ENCODE measurements around the gene ZNF462.

The ZNF462 gene

GRCh38 chr9:106929471-106930177, 66.7 kb downstream of the ZNF462 start:
- DNase-seq: peak; percentile 73

- no peak for DNase-seq
Observed at GRCh38 chr9:106930477-106930876, 67.5 kb downstream of the ZNF462 start.

GRCh38 chr9:106931466-106931865, 68.5 kb downstream of the ZNF462 start:
- DNase-seq: no peak

GRCh38 chr9:106932178-106932577, 69.2 kb downstream of the ZNF462 start:
- no peak for DNase-seq

- DNase-seq: no peak
Observed at GRCh38 chr9:106932675-106933074, 69.7 kb downstream of the ZNF462 start.

- no peak for DNase-seq
Observed at GRCh38 chr9:106933470-106933869, 70.5 kb downstream of the ZNF462 start.

GRCh38 chr9:106934442-106935238, 71.7 kb downstream of the ZNF462 start:
- no peak for DNase-seq

GRCh38 chr9:106936680-106937079, 73.7 kb downstream of the ZNF462 start:
- DNase-seq: no peak

GRCh38 chr9:106941916-106942315, 79.0 kb downstream of the ZNF462 start:
- DNase-seq: no peak

- peak; percentile 90 for DNase-seq
Observed at GRCh38 chr9:106945727-106946660, 83.0 kb downstream of the ZNF462 start.

- peak; percentile 24 for DNase-seq
Observed at GRCh38 chr9:106947106-106947900, 84.3 kb downstream of the ZNF462 start.

- peak; percentile 19 for DNase-seq
Observed at GRCh38 chr9:106953174-106953573, 90.2 kb downstream of the ZNF462 start.

- no peak for DNase-seq
Observed at GRCh38 chr9:106954558-106954957, 91.6 kb downstream of the ZNF462 start.

- no peak for DNase-seq
Observed at GRCh38 chr9:106954974-106955850, 92.2 kb downstream of the ZNF462 start.

GRCh38 chr9:106956971-106957370, 94.0 kb downstream of the ZNF462 start:
- DNase-seq: peak; percentile 82

GRCh38 chr9:106958955-106959657, 96.1 kb downstream of the ZNF462 start:
- no peak for DNase-seq

- DNase-seq: no peak
Observed at GRCh38 chr9:106960258-106960657, 97.3 kb downstream of the ZNF462 start.

- peak; percentile 25 for DNase-seq
Observed at GRCh38 chr9:106961623-106962022, 98.7 kb downstream of the ZNF462 start.

GRCh38 chr9:106962122-106962521, 99.2 kb downstream of the ZNF462 start:
- DNase-seq: peak; percentile 59

All from fibroblast of skin of scalp (primary cell).